Naive thymus-derived CD4-positive, alpha-beta T cell (primary cell): ENCODE measurements around the gene PSME3. TPM values are rescaled to one million over a fixed set of nuclear protein-coding genes. Genes with fewer than 3 reads are reported as not detected.
"Not testable (repeated sequence)": the region's sequence is repeated elsewhere in the genome, so short reads cannot be mapped to it uniquely, and the experiment has no call there.

ENCODE experiments used
- ATAC-seq: fragments of 150-1000 bp; cut with Tn5 transposase; 2 replicates; pipeline ENCODE4 v1.10.0; 2021; ENCODE audit warnings: mild to moderate bottlenecking, moderate library complexity
- CTCF ChIA-PET: fragments of 350-600 bp; sonication (Branson Sonifier 250); formaldehyde crosslinking; loops from one replicate; lab custom pipeline; 2021; ENCODE audit warnings: antibody characterized with exemption; lab: Charles Lee
- POLR2A ChIA-PET: fragments of 350-600 bp; sonication (Branson Sonifier 250); formaldehyde crosslinking; loops from one replicate; lab custom pipeline; 2021; ENCODE audit warnings: antibody characterized with exemption, inconsistent platforms; lab: Charles Lee
- DNase-seq, 9 donors: peaks; one replicate each; pipeline versions ENCODE4 v3.0.0 to v3.0.0-alpha.2; 2020 to 2022; ENCODE audit warnings: mixed read lengths in 1 of 9
- H3K27ac ChIP-seq: one replicate; pipeline ENCODE4 v1.7.0; 2013; ENCODE audit warnings: mild to moderate bottlenecking, low read depth, low read length, moderate library complexity
- H3K27me3 ChIP-seq, 2 donors: one replicate each; pipeline ENCODE4 v1.7.0; 2013; ENCODE audit warnings: low read length in 2 of 2, mild to moderate bottlenecking in 2 of 2, moderate library complexity in 2 of 2; ENCODE audit not compliant: control insufficient read depth in 2 of 2, insufficient read depth in 2 of 2
- H3K36me3 ChIP-seq, 3 experiments: 1 replicate in 2 of 3; 2 replicates in 1 of 3; pipeline ENCODE4 v1.7.0; 2013; ENCODE audit warnings: low read length in 3 of 3, mild to moderate bottlenecking in 3 of 3, moderate library complexity in 1 of 3; ENCODE audit not compliant: insufficient read depth in 3 of 3, control insufficient read depth in 2 of 3
- H3K4me1 ChIP-seq, 2 donors: one replicate each; pipeline ENCODE4 v1.7.0; 2013; ENCODE audit warnings: low read length in 2 of 2, mild to moderate bottlenecking in 2 of 2, moderate library complexity in 1 of 2; ENCODE audit not compliant: control insufficient read depth in 2 of 2, insufficient read depth in 2 of 2
- H3K4me3 ChIP-seq: 2 replicates; pipeline ENCODE4 v1.7.0; 2013; ENCODE audit warnings: mild to moderate bottlenecking, low read length
- H3K9me3 ChIP-seq, 3 experiments: 1 replicate in 2 of 3; 2 replicates in 1 of 3; pipeline ENCODE4 v1.7.0; 2013; ENCODE audit warnings: low read length in 3 of 3; ENCODE audit not compliant: control insufficient read depth in 2 of 3
- H3K27ac Mint-ChIP-seq, 9 donors: one replicate each; pipeline ENCODE4 v1.8.0; 2020 to 2022; ENCODE audit warnings: mixed read lengths in 9 of 9, mild to moderate bottlenecking in 8 of 9, moderate library complexity in 5 of 9, inconsistent platforms in 2 of 9
- H3K27me3 Mint-ChIP-seq, 5 donors: one replicate each; pipeline ENCODE4 v1.8.0; 2021 to 2022; ENCODE audit warnings: mixed read lengths in 5 of 5, mild to moderate bottlenecking in 1 of 5
- H3K36me3 Mint-ChIP-seq, 5 donors: one replicate each; pipeline ENCODE4 v1.8.0; 2020 to 2022; ENCODE audit warnings: mixed read lengths in 5 of 5, mild to moderate bottlenecking in 3 of 5, inconsistent platforms in 1 of 5
- H3K4me1 Mint-ChIP-seq, 7 donors: one replicate each; pipeline ENCODE4 v1.8.0; 2020 to 2022; ENCODE audit warnings: mixed read lengths in 7 of 7, mild to moderate bottlenecking in 3 of 7, inconsistent platforms in 1 of 7
- H3K4me3 Mint-ChIP-seq, 10 donors: one replicate each; pipeline ENCODE4 v1.8.0; 2020 to 2022; ENCODE audit warnings: mild to moderate bottlenecking in 10 of 10, mixed read lengths in 10 of 10, moderate library complexity in 6 of 10, inconsistent platforms in 2 of 10
- H3K9me3 Mint-ChIP-seq, 11 donors: one replicate each; pipeline ENCODE4 v1.8.0; 2020 to 2022; ENCODE audit warnings: mixed read lengths in 11 of 11, mild to moderate bottlenecking in 4 of 11, inconsistent platforms in 1 of 11, moderate library complexity in 1 of 11
- intact Hi-C, 2 donors: fragments of 100-400 bp; cut with micrococcal nuclease; formaldehyde crosslinking; loops; one replicate each; pipeline ENCODE4 v1.15.1; 2023
- polyA plus RNA-seq, 2 donors: library from polyadenylated mRNA; unstranded; fragments of 300-500 nt; fragmentation: Illumina TruSeq; gene quantifications; one replicate each; pipeline ENCODE4 v1.2.3, GENCODE V29; 2021
- total RNA-seq, 6 experiments: library from RNA in 5 of 6; stranded (reverse) in 5 of 6; gene quantifications; 1 replicate in 5 of 6; 2 replicates in 1 of 6; pipeline ENCODE4 v1.2.3 and lab custom pipeline; 2021 to 2026

PSME3 gene
- total and polyA plus RNA-seq, 7 experiments from 2014 or later: 53.8 to 116 (median 74.6) TPM

- H3K27me3 Mint-ChIP-seq: peaks cover 9 to 21% (median 18%) of the 10 kb centered on the region in 5 donors
- H3K4me3 ChIP-seq, ATAC-seq, H3K9me3 ChIP-seq, H3K4me1 Mint-ChIP-seq, DNase-seq, intact Hi-C loops, H3K4me3 Mint-ChIP-seq, H3K27me3 ChIP-seq, POLR2A ChIA-PET, H3K4me1 ChIP-seq, H3K36me3 Mint-ChIP-seq, H3K27ac ChIP-seq, H3K27ac Mint-ChIP-seq, H3K9me3 Mint-ChIP-seq, H3K36me3 ChIP-seq: not testable (repeated sequence)
- CTCF ChIA-PET: interaction anchor here (0.6 kb wide), 1 partner anchor 190 kb away, joined by 3 read pairs; no protein-coding TSS in a partner anchor
Measured at GRCh38 chr17:42867694-42868261, 34.6 kb downstream of the PSME3 start.

GRCh38 chr17:42868338-42868737, 35.1 kb downstream of the PSME3 start:
- intact Hi-C loops: no loop called here
- DNase-seq (no peak), ATAC-seq (no peak)
- no peak overlapping the region for H3K4me3 ChIP-seq
- H3K27me3 ChIP-seq: no peaks in the 10 kb centered on the region
- peaks cover 10 to 21% (median 18%) of the 10 kb centered on the region in 5 donors for H3K27me3 Mint-ChIP-seq
- no peaks in the 10 kb centered on the region for H3K9me3 ChIP-seq
- H3K4me1 Mint-ChIP-seq: peaks cover 0 to 2% (median 0%) of the 10 kb centered on the region in 7 donors
- H3K36me3 Mint-ChIP-seq: no peaks in the 10 kb centered on the region
- H3K4me1 ChIP-seq: no peaks in the 10 kb centered on the region
- H3K9me3 Mint-ChIP-seq: peaks cover 0 to 10% (median 3%) of the 10 kb centered on the region in 11 donors
- CTCF ChIA-PET: no interaction called here
- POLR2A ChIA-PET: no interaction called here
- no peak overlapping the region for H3K4me3 Mint-ChIP-seq
- H3K27ac Mint-ChIP-seq: no peak overlapping the region
- no peak overlapping the region for H3K27ac ChIP-seq
- no peaks in the 10 kb centered on the region for H3K36me3 ChIP-seq

GRCh38 chr17:42871647-42872046, 38.5 kb downstream of the PSME3 start:
- Mint-ChIP-seq H3K27me3 (peaks cover 0 to 18% (median 11%) of the 10 kb centered on the region in 5 donors), H3K4me3 (no peak overlapping the region), H3K4me1 (no peaks in the 10 kb centered on the region), H3K9me3 (peaks cover 0 to 10% (median 3%) of the 10 kb centered on the region in 11 donors), H3K27ac (no peak overlapping the region), H3K36me3 (peaks cover 0 to 4% (median 0%) of the 10 kb centered on the region in 5 donors)
- Histone ChIP-seq H3K4me1 (no peaks in the 10 kb centered on the region), H3K27me3 (no peaks in the 10 kb centered on the region), H3K9me3 (no peaks in the 10 kb centered on the region), H3K36me3 (no peaks in the 10 kb centered on the region), H3K4me3 (no peak overlapping the region), H3K27ac (no peak overlapping the region)
- ChIA-PET POLR2A (no interaction called here), CTCF (no interaction called here)
- DNase-seq (no peak), ATAC-seq (no peak)
- intact Hi-C loops: no loop called here

- Histone ChIP-seq H3K36me3 (no peaks in the 10 kb centered on the region), H3K9me3 (no peaks in the 10 kb centered on the region), H3K4me1 (no peaks in the 10 kb centered on the region), H3K4me3 (no peak overlapping the region), H3K27me3 (no peaks in the 10 kb centered on the region), H3K27ac (no peak overlapping the region)
- intact Hi-C loops: no loop called here
- Mint-ChIP-seq H3K27ac (no peak overlapping the region), H3K4me3 (no peak overlapping the region), H3K36me3 (peaks cover 0 to 4% (median 0%) of the 10 kb centered on the region in 5 donors), H3K27me3 (peaks cover 4 to 17% (median 9%) of the 10 kb centered on the region in 5 donors), H3K4me1 (no peaks in the 10 kb centered on the region), H3K9me3 (peaks cover 0 to 10% (median 3%) of the 10 kb centered on the region in 11 donors)
- ATAC-seq (no peak), DNase-seq (no peak)
- ChIA-PET POLR2A (no interaction called here), CTCF (no interaction called here)
Measured at GRCh38 chr17:42872251-42872965, 39.2 kb downstream of the PSME3 start.

- H3K4me1 ChIP-seq: no peaks in the 10 kb centered on the region
- ATAC-seq (no peak), DNase-seq (no peak)
- H3K36me3 ChIP-seq: no peaks in the 10 kb centered on the region
- intact Hi-C loops: no loop called here
- POLR2A ChIA-PET: no interaction called here
- no peaks in the 10 kb centered on the region for H3K4me1 Mint-ChIP-seq
- no peak overlapping the region for H3K27ac ChIP-seq
- H3K9me3 ChIP-seq: no peaks in the 10 kb centered on the region
- H3K27me3 Mint-ChIP-seq: peaks cover 6 to 22% (median 16%) of the 10 kb centered on the region in 5 donors
- H3K27ac Mint-ChIP-seq: peak overlapping the region in 1 of 9 donors; percentile 4
- CTCF ChIA-PET: no interaction called here
- peaks cover 0 to 4% (median 0%) of the 10 kb centered on the region in 5 donors for H3K36me3 Mint-ChIP-seq
- peaks cover 0 to 10% (median 3%) of the 10 kb centered on the region in 11 donors for H3K9me3 Mint-ChIP-seq
- H3K27me3 ChIP-seq: no peaks in the 10 kb centered on the region
- H3K4me3 Mint-ChIP-seq: no peak overlapping the region
- H3K4me3 ChIP-seq: no peak overlapping the region
Measured at GRCh38 chr17:42873315-42873714, 40.1 kb downstream of the PSME3 start.

GRCh38 chr17:42873932-42874695, 40.9 kb downstream of the PSME3 start:
- DNase-seq, H3K36me3 Mint-ChIP-seq, H3K9me3 ChIP-seq, H3K27ac Mint-ChIP-seq, H3K27ac ChIP-seq, POLR2A ChIA-PET, CTCF ChIA-PET, H3K4me1 Mint-ChIP-seq, ATAC-seq, H3K4me1 ChIP-seq, H3K4me3 ChIP-seq, H3K27me3 ChIP-seq, H3K9me3 Mint-ChIP-seq, H3K4me3 Mint-ChIP-seq, intact Hi-C loops, H3K36me3 ChIP-seq: not testable (repeated sequence)
- H3K27me3 Mint-ChIP-seq: peaks cover 6 to 22% (median 14%) of the 10 kb centered on the region in 5 donors
